Breast epithelium (tissue), 4 donors: Measurements from ENCODE around the gene ENG. TPM values are rescaled to one million over a fixed set of nuclear protein-coding genes. Genes with fewer than 3 reads are reported as not detected.

ENCODE experiments used
- DNase-seq, 2 donors: peaks; one replicate each; pipeline ENCODE4 v3.0.0-alpha.2; 2019; ENCODE audit warnings: low spot score in 2 of 2
- H3K27ac ChIP-seq, 2 donors: fragments of 200-600 bp; sonication (generic) in 1 of 2; one replicate each; pipeline ENCODE4 v1.5.1; 2016 to 2019; ENCODE audit warnings: mild to moderate bottlenecking in 1 of 2
- H3K27me3 ChIP-seq, 2 donors: fragments of 200-600 bp; sonication (generic) in 1 of 2; one replicate each; pipeline versions ENCODE4 v1.5.1 to v1.6.0; 2017 to 2019; ENCODE audit warnings: control low read depth in 1 of 2, mild to moderate bottlenecking in 1 of 2
- H3K36me3 ChIP-seq: fragments of 200-600 bp; one replicate; pipeline ENCODE4 v1.5.1; 2019
- H3K4me1 ChIP-seq, 2 donors: fragments of 200-600 bp; sonication (generic); one replicate each; pipeline ENCODE4 v1.5.1; 2016 to 2019; ENCODE audit warnings: control low read depth in 1 of 2
- H3K4me3 ChIP-seq, 3 donors: fragments of 200-600 bp; sonication (generic); 1 replicate in 2 of 3; 2 replicates in 1 of 3; pipeline ENCODE4 v1.5.1; 2016 to 2019; ENCODE audit warnings: mild to moderate bottlenecking in 3 of 3, moderate library complexity in 2 of 3
- H3K9me3 ChIP-seq, 2 donors: fragments of 200-600 bp; sonication (generic) in 1 of 2; one replicate each; pipeline ENCODE4 v1.5.1; 2016 to 2019; ENCODE audit warnings: control low read depth in 1 of 2
- POLR2A ChIP-seq: fragments of 450-650 bp; IDR thresholded peaks from one replicate; pipeline ENCODE4 v1.6.1; 2016; ENCODE audit warnings: antibody characterized with exemption, mild to moderate bottlenecking, moderate library complexity
- POLR2AphosphoS5 ChIP-seq, 3 donors: sonication (generic); formaldehyde crosslinking; IDR thresholded peaks; one replicate each; pipeline ENCODE4 v1.6.1; 2017; ENCODE audit warnings: antibody characterized with exemption in 3 of 3
- intact Hi-C: fragments of 100-400 bp; cut with DNase I; formaldehyde crosslinking; loops from one replicate; pipeline ENCODE4 v1.15.1; 2023; ENCODE audit warnings: low total_unique reads
- total RNA-seq, 3 donors: library from RNA; depleted of rRNA; stranded (reverse); fragments of >200 nt; gene quantifications; one replicate each; pipeline ENCODE4 v1.1.0, GENCODE V29; 2016
- TF ChIP-seq, protein P1 (sequence below), 3 donors: fragments of 450-650 bp; IDR thresholded peaks; one replicate each; pipeline ENCODE4 v1.5.1; 2016 to 2017; ENCODE audit warnings: antibody characterized with exemption in 3 of 3, mild to moderate bottlenecking in 3 of 3, moderate library complexity in 3 of 3

Gene ENG
- total RNA-seq, 3 donors from 2014 or later: 21.5 to 50.8 (median 30.9) TPM

DNA sequence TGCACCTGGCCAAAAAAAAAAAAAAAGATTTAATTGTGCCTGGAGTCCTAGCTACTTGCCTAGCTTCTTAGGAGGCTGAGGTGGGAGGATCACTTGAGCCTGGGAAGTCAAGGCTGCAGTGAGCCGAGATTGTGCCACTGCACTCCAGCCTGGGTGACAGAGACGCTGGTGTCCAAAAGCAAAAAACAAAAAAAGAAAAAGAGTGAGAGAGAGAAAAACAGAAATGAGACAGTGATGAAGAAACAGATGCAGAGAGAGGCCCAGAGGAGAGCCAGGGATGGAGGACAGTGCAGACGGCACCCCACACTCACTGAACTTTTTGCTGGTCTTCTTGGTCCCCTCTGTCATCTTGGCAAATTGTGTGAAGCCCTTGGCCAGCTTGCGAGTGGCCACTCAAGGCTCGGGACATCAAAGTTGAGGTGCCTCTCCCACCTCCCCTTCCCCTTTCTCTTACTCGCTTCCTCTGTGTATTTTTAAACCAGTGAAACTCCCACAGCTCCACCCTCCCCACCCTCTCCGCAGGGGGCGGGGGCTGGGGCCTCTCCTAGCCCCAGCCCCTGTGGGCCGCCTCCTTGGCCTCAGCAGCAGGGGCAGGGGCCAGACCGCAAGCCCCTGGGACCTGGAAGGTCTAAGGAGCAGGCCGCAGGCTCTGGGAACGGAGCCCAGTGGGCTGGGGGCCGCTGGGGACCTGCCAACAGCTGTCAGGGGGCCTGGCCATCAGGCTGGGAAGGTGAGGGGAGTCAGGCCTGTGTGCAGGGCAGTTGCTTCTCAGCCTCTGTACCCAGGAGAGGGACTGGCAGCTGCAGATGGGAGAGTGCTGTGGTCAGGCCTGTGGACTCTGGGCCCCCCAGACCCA, 76.0 kb downstream of the ENG start, which contains the start of gene SH2D3C:
SH2D3C (minus strand) TSS at position 387 of the 856 bp plus-strand sequence; CDS start at position 348, 39 bp downstream.
- H3K4me3 ChIP-seq: peak within 1 kb of the TSS in 2 of 3 donors; percentile 30 to 41

GRCh38 chr9:127777368-127777980, 77.0 kb downstream of the ENG start:
- Histone ChIP-seq H3K9me3 (no peaks in the 10 kb centered on the region), H3K27me3 (no peaks in the 10 kb centered on the region), H3K4me1 (no peaks in the 10 kb centered on the region), H3K27ac (peak overlapping the region in 1 of 2 donors; percentile 49), H3K36me3 (no peaks in the 10 kb centered on the region), H3K4me3 (peak overlapping the region in 2 of 3 donors; percentile 30 to 41)
- intact Hi-C loops: loop anchor here (5.0 kb wide), 1 partner anchor 1190 kb away; no protein-coding TSS in a partner anchor
- TF ChIP-seq POLR2A: no peak
- no peak for TF ChIP-seq POLR2AphosphoS5 (IDR thresholded peaks at IDR 0.05)
- TF ChIP-seq, protein P1, sequence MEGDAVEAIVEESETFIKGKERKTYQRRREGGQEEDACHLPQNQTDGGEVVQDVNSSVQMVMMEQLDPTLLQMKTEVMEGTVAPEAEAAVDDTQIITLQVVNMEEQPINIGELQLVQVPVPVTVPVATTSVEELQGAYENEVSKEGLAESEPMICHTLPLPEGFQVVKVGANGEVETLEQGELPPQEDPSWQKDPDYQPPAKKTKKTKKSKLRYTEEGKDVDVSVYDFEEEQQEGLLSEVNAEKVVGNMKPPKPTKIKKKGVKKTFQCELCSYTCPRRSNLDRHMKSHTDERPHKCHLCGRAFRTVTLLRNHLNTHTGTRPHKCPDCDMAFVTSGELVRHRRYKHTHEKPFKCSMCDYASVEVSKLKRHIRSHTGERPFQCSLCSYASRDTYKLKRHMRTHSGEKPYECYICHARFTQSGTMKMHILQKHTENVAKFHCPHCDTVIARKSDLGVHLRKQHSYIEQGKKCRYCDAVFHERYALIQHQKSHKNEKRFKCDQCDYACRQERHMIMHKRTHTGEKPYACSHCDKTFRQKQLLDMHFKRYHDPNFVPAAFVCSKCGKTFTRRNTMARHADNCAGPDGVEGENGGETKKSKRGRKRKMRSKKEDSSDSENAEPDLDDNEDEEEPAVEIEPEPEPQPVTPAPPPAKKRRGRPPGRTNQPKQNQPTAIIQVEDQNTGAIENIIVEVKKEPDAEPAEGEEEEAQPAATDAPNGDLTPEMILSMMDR (IDR thresholded peaks at IDR 0.05): no peak
- DNase-seq: no peak

More for the DNA sequence above, 76.0 kb downstream of the ENG start, which contains the start of gene SH2D3C:
- no peaks in the 10 kb centered on the region for H3K36me3 ChIP-seq
- intact Hi-C loops: loop anchor here (5.0 kb wide), 1 partner anchor 1191 kb away; no protein-coding TSS in a partner anchor
- peak within 1 kb of the TSS in 1 of 2 donors; percentile 82 for H3K27ac ChIP-seq
- no peaks in the 10 kb centered on the region for H3K4me1 ChIP-seq
- no peak for DNase-seq
- H3K27me3 ChIP-seq: no peaks in the 10 kb centered on the region
- no peaks in the 10 kb centered on the region for H3K9me3 ChIP-seq
- TF ChIP-seq POLR2A (no peak), POLR2AphosphoS5 (IDR thresholded peaks at IDR 0.05) (no peak)
- TF ChIP-seq, protein P1 (IDR thresholded peaks at IDR 0.05): no peak

- no peaks in the 10 kb centered on the region for H3K36me3 ChIP-seq
- peak overlapping the region in 1 of 2 donors; percentile 52 for H3K27ac ChIP-seq
- peak overlapping the region in 2 of 3 donors; percentile 30 to 41 for H3K4me3 ChIP-seq
- no peaks in the 10 kb centered on the region for H3K9me3 ChIP-seq
- intact Hi-C loops: loop anchor here (5.0 kb wide), 1 partner anchor 1190 kb away; no protein-coding TSS in a partner anchor
- no peaks in the 10 kb centered on the region for H3K4me1 ChIP-seq
- no peak for DNase-seq
- TF ChIP-seq POLR2AphosphoS5 (IDR thresholded peaks at IDR 0.05) (no peak), POLR2A (no peak)
- TF ChIP-seq, protein P1 (IDR thresholded peaks at IDR 0.05): no peak
- H3K27me3 ChIP-seq: no peaks in the 10 kb centered on the region
Measured at GRCh38 chr9:127776924-127777289, 77.6 kb downstream of the ENG start.

GRCh38 chr9:127776195-127776923, 78.1 kb downstream of the ENG start:
- no peak for DNase-seq
- Histone ChIP-seq H3K9me3 (no peaks in the 10 kb centered on the region), H3K27me3 (no peaks in the 10 kb centered on the region), H3K4me3 (peak overlapping the region in 2 of 3 donors; percentile 30 to 41), H3K36me3 (no peaks in the 10 kb centered on the region), H3K4me1 (no peaks in the 10 kb centered on the region), H3K27ac (peak overlapping the region in 1 of 2 donors; percentile 52)
- TF ChIP-seq POLR2A (no peak), POLR2AphosphoS5 (IDR thresholded peaks at IDR 0.05) (no peak)
- intact Hi-C loops: loop anchor here (5.0 kb wide), 1 partner anchor 1189 kb away; no protein-coding TSS in a partner anchor

- intact Hi-C loops: no loop called here
- no peak overlapping the region for H3K27ac ChIP-seq
- no peak overlapping the region for H3K4me3 ChIP-seq
Measured at GRCh38 chr9:127773981-127774380, 80.5 kb downstream of the ENG start.

More at GRCh38 chr9:127773981-127774380, 80.5 kb downstream of the ENG start:
- Histone ChIP-seq H3K9me3 (no peaks in the 10 kb centered on the region), H3K27me3 (no peaks in the 10 kb centered on the region), H3K4me1 (no peaks in the 10 kb centered on the region), H3K36me3 (no peaks in the 10 kb centered on the region)
- TF ChIP-seq POLR2AphosphoS5 (IDR thresholded peaks at IDR 0.05): no peak
- TF ChIP-seq POLR2A: no peak
- TF ChIP-seq, protein P1 (IDR thresholded peaks at IDR 0.05): no peak
- DNase-seq: no peak
